Measurements from ENCODE around the gene MEF2A.

Gene MEF2A

DNA sequence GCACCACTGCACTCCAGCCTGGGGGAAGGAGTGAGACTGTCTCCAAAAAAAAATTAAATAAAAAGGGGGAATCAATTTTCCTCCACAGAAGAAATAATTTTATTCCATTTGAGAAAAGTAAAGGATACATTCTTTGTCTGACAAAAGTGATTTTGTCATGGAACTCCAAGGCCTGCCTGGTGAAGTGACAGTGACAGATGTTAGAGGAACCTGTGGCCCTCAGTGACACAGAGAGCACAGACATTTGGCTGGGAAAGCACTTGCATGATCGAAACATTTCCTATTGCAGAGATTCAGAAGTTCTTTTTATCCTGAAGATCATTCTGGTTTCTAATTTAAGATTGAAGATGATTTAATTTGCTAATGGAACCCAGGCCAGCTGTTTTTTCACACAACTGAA lies 161.5 kb downstream of the MEF2A start:
- TF ChIP-seq, protein P1, sequence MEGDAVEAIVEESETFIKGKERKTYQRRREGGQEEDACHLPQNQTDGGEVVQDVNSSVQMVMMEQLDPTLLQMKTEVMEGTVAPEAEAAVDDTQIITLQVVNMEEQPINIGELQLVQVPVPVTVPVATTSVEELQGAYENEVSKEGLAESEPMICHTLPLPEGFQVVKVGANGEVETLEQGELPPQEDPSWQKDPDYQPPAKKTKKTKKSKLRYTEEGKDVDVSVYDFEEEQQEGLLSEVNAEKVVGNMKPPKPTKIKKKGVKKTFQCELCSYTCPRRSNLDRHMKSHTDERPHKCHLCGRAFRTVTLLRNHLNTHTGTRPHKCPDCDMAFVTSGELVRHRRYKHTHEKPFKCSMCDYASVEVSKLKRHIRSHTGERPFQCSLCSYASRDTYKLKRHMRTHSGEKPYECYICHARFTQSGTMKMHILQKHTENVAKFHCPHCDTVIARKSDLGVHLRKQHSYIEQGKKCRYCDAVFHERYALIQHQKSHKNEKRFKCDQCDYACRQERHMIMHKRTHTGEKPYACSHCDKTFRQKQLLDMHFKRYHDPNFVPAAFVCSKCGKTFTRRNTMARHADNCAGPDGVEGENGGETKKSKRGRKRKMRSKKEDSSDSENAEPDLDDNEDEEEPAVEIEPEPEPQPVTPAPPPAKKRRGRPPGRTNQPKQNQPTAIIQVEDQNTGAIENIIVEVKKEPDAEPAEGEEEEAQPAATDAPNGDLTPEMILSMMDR (IDR thresholded peaks at IDR 0.05; ENCODE audit: control insufficient read depth, insufficient read depth, low read depth, low read length, missing control alignments) = no peak
- no peak overlapping the region for H3K4me3 ChIP-seq (ENCODE audit: control insufficient read depth, low read depth, low read length)
- no peak for DNase-seq (ENCODE audit: low read depth)

DNA sequence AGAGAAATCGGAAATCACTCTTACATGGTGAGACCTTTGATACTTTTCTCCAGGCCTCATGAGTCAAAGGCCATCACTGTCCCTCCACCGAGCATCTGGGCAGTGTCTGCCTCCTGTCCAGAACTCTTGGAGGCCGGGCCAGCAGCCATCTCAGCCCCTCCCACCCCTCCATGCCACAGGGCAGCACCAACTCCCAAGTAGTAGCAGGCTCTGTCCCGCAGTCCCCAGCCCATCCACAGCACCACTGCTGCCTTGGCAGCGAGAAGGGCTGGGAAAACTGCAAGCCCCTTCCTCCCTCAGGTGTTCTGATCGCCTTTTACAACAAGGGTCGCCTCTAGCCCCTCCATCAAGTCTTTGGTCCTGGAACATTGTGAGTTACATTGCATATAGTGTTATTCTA lies 161.9 kb downstream of the MEF2A start:
- no peak overlapping the region for H3K4me3 ChIP-seq (ENCODE audit: control insufficient read depth, low read depth, low read length)
- no peak for DNase-seq (ENCODE audit: low read depth)
- TF ChIP-seq, protein P1 (IDR thresholded peaks at IDR 0.05; ENCODE audit: control insufficient read depth, insufficient read depth, low read depth, low read length, missing control alignments) = no peak

DNA sequence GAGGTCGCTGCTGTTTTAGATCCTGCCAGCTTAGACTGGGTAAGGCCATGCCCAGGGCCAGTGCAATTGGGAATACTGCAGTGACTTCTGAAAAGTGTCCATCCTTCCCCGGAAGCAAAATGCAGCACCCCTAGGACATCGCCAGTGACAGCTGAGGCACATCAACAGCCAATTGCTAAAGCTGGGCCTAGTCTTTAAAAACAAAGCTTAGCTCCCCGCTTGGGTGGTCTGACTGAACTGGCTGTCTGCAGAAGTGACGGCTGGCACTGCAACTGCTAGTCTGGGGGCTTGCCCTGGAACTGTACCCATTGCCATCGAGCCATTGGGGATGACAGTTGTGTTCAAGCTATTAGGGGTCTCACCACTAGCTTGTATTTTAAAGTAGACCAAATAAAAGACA lies 163.1 kb downstream of the MEF2A start:
- DNase-seq (ENCODE audit: low read depth) = no peak
- TF ChIP-seq, protein P1 (IDR thresholded peaks at IDR 0.05; ENCODE audit: control insufficient read depth, insufficient read depth, low read depth, low read length, missing control alignments) = no peak

DNA sequence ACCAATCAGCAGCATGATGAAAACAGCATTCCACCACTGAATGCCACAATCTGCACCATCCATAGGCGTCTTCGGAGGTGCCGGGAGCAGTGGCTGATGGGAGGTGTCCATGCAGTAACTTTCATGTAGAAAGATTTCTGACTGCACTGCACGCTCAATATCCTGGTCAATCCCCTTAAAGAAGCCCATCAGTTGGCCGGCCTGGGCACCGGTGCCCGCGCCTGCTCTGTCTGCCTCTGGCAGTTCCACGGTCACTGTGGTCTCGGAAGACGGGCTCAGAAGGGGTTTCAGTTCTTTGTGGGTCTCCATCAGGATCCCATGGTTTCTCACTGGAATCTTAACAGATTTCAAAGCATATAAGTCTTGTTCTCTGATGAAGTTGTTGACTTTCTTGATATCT lies 163.5 kb downstream of the MEF2A start:
- TF ChIP-seq, protein P1 (IDR thresholded peaks at IDR 0.05; ENCODE audit: control insufficient read depth, insufficient read depth, low read depth, low read length, missing control alignments) = no peak
- no peak overlapping the region for H3K4me3 ChIP-seq (ENCODE audit: control insufficient read depth, low read depth, low read length)
- no peak for DNase-seq (ENCODE audit: low read depth)

More for the DNA sequence above, 163.1 kb downstream of the MEF2A start:
- H3K4me3 ChIP-seq (ENCODE audit: control insufficient read depth, low read depth, low read length) = no peak overlapping the region

DNA sequence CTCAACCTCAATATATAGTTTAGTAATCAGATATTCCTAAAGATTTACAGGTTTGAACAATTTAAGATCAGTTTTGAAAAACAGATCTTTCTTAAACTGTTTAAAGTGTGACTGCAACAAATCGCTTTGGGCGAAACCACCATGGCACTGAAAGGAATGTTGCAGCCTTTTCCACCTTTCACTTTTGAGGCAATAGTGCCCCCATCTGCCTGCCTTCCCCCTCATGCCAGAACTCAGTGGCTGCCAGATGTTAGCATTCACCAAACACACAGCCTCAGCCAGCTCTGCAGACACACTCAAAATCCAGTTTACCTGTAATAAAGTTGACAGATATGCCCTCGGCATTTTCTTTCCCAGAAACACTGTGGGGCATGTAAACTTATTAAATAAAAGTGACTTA lies 164.1 kb downstream of the MEF2A start:
- TF ChIP-seq, protein P1 (IDR thresholded peaks at IDR 0.05; ENCODE audit: control insufficient read depth, insufficient read depth, low read depth, low read length, missing control alignments) = peak; percentile 65
- no peak for DNase-seq (ENCODE audit: low read depth)
- no peak overlapping the region for H3K4me3 ChIP-seq (ENCODE audit: control insufficient read depth, low read depth, low read length)

DNA sequence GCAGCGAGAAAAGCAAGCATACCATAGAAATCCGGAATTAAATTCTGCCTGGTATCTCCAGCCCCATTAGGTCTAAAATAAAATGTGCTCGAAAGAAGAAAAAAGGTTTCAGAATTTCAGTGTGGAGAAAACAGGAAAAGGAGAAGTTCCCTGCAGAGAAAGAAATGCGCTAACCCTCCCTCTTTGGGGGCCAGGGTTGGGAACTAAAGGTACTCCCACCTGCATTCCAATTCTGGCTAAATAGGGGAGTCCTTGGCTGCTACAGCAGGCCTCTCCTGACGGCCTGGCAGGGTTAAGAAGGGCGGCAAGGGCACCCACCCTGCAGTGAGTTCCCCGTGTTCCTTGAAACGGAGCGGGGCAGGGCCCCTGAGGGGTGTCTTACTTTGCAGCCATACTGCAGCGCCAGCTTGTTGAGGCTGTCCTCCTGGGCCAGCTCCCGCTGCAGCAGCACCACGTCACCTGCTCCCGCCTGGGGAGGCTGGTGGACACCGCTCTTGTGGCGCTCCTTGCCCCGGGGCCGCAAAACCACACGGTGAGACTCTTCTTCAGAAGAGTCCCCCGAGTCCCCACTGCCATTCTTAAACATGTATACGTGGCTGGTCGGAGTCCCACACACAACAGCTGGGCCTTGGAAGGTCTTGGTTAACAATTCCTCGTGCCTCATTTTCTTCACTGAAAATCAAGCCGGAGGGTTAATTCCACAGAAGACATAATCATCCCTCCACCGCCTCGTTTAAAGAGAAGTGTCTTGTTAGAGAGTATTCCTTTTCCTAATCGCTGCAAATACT lies 165.7 kb downstream of the MEF2A start:
- no peak for DNase-seq (ENCODE audit: low read depth)
- TF ChIP-seq, protein P1 (IDR thresholded peaks at IDR 0.05; ENCODE audit: control insufficient read depth, insufficient read depth, low read depth, low read length, missing control alignments) = no peak
- no peak overlapping the region; the same call in 1 of the 2 replicates for H3K4me3 ChIP-seq (ENCODE audit: control insufficient read depth, low read depth, low read length)

Measured in AG09309 (cell line).